Spleen (tissue), 11 donors: ENCODE measurements around the gene YOD1. TPM values are rescaled to one million over a fixed set of nuclear protein-coding genes. Genes with fewer than 3 reads are reported as not detected.

Experiments used
- DNase-seq: peaks from one replicate; pipeline ENCODE4 v3.0.0-alpha.2; 2020
- H3K27ac ChIP-seq, 8 donors: fragments of 200-600 bp; sonication (generic) in 7 of 8; 1 replicate in 4 of 8; 2 replicates in 4 of 8; pipeline versions ENCODE4 v1.5.0 to v1.8.0; 2016 to 2021; ENCODE audit warnings: inconsistent platforms in 4 of 8, mild to moderate bottlenecking in 4 of 8, moderate library complexity in 1 of 8
- H3K27me3 ChIP-seq, 7 donors: fragments of 200-600 bp; sonication (generic) in 6 of 7; replicated peaks in 1 of 7; 1 replicate in 4 of 7; 2 replicates in 3 of 7; pipeline versions ENCODE4 v1.5.0 to v1.8.0; 2016 to 2021; ENCODE audit warnings: inconsistent platforms in 3 of 7, mild to moderate bottlenecking in 1 of 7
- H3K36me3 ChIP-seq, 6 donors: fragments of 200-600 bp; sonication (generic) in 5 of 6; 1 replicate in 4 of 6; 2 replicates in 2 of 6; pipeline versions ENCODE4 v1.5.0 to v1.8.0; 2016 to 2021; ENCODE audit warnings: inconsistent platforms in 2 of 6
- H3K4me1 ChIP-seq, 6 donors: fragments of 200-600 bp; sonication (generic) in 5 of 6; 1 replicate in 3 of 6; 2 replicates in 3 of 6; pipeline versions ENCODE4 v1.5.0 to v1.8.0; 2016 to 2021; ENCODE audit warnings: inconsistent platforms in 3 of 6
- H3K4me3 ChIP-seq, 8 donors: fragments of 200-600 bp; sonication (generic) in 7 of 8; 1 replicate in 4 of 8; 2 replicates in 4 of 8; pipeline versions ENCODE4 v1.5.0 to v1.8.0; 2016 to 2021; ENCODE audit warnings: inconsistent platforms in 4 of 8, mild to moderate bottlenecking in 4 of 8, moderate library complexity in 2 of 8
- H3K9me3 ChIP-seq, 8 donors: fragments of 200-600 bp; sonication (generic) in 7 of 8; 1 replicate in 4 of 8; 2 replicates in 4 of 8; pipeline versions ENCODE4 v1.5.0 to v1.8.0; 2016 to 2021; ENCODE audit warnings: inconsistent platforms in 4 of 8
- CTCF ChIP-seq, 11 experiments: fragments of 200-600 bp in 7 of 11; fragments of 450-650 bp in 4 of 11; sonication (generic) in 4 of 11; IDR thresholded peaks in 8 of 11; conservative IDR thresholded peaks in 3 of 11; 1 replicate in 7 of 11; 2 replicates in 4 of 11; pipeline versions ENCODE4 v1.4.0 to v1.8.0; 2016 to 2021; ENCODE audit warnings: antibody characterized with exemption in 11 of 11, inconsistent platforms in 4 of 11, mild to moderate bottlenecking in 1 of 11
- POLR2A ChIP-seq, 3 donors: fragments of 450-650 bp; IDR thresholded peaks; one replicate each; pipeline ENCODE4 v1.5.1; 2017; ENCODE audit warnings: antibody characterized with exemption in 3 of 3, mild to moderate bottlenecking in 1 of 3
- POLR2AphosphoS5 ChIP-seq, 3 donors: sonication (generic); formaldehyde crosslinking; IDR thresholded peaks; one replicate each; pipeline ENCODE4 v1.5.1; 2017; ENCODE audit warnings: antibody characterized with exemption in 3 of 3
- WGBS, 5 donors: extraction: QIAGEN DNeasy Blood & Tissue Kit in 3 of 5; methylation state at CpG; one replicate each; pipeline versions ENCODE4 v1.1.5 to v1.1.7; 2013 to 2018; 5-methylcytosine and 5-hydroxymethylcytosine counted together
- intact Hi-C: fragments of 100-400 bp; cut with DNase I; formaldehyde crosslinking; loops from one replicate; pipeline ENCODE4 v1.15.0; 2023; ENCODE audit warnings: low total_unique reads
- polyA plus RNA-seq, 3 donors: library from polyadenylated mRNA; stranded (reverse); fragments of 200-250 nt; gene quantifications; one replicate each; pipeline ENCODE4 v1.2.1, GENCODE V29; 2013
- total RNA-seq, 7 donors: library from RNA; depleted of rRNA in 3 of 7; stranded (reverse); fragments of >200 nt in 3 of 7; fragmentation: NEBNext Ultra II Directional in 4 of 7; extraction: Animal tissue kit (Norgen Biotek cat#: 25700) in 4 of 7; gene quantifications; one replicate each; pipeline versions ENCODE4 v1.1.0 to v1.2.1, GENCODE V29; 2016 to 2021
- donor health status: healthy with polysubstance abuse.
- donor health status: DM: no; HTN: no; CAD: no; lungs with moderate emphysema.
- donor health status: DM: no; HTN: no; CAD: no.
- donor health status: Bipolar disorder and iron deficiency.
- donor health status: healthy.
- donor health status: DM: no; HTN: no; CAD: no.
- donor health status: DM: yes; HTN: yes; CAD: no.

YOD1 gene
- total and polyA plus RNA-seq, 10 donors: 2.8 to 23.2 (median 11.8) TPM

- no peaks in the 10 kb centered on the region for H3K27me3 ChIP-seq
- H3K36me3 ChIP-seq: peaks cover 0 to 42% (median 14%) of the 10 kb centered on the region in 6 donors
- DNase-seq: peak; percentile 98
- H3K4me3 ChIP-seq: peak within 1 kb of the TSS; percentile 55 to 99 (median 65)
- peak within 1 kb of the TSS; percentile 73 to 97 (median 94) for H3K27ac ChIP-seq
- peaks cover 20 to 84% (median 52%) of the 10 kb centered on the region in 6 donors for H3K4me1 ChIP-seq
- TF ChIP-seq CTCF (IDR thresholded peaks at IDR 0.05 in 8 of 11, conservative IDR thresholded peaks at IDR 0.05 in 3 of 11) (peak in 10 of 11 experiments; percentile 16 to 78 (median 46)), POLR2A (IDR thresholded peaks at IDR 0.05) (peak in 2 of 3 donors; percentile 54 to 64), POLR2AphosphoS5 (IDR thresholded peaks at IDR 0.05) (peak; percentile 94 to 98 (median 97))
- no peaks in the 10 kb centered on the region for H3K9me3 ChIP-seq
- intact Hi-C loops: no loop called here
- 4 to 6% (median 5%) methylated on average over 53 to 56 of the region's 56 CpGs for WGBS, 5 donors
These were observed 2.1 kb upstream of the YOD1 start, which contains the start of gene PFKFB2 for GRCh38 chr1:207052911-207053769. Gene PFKFB2, plus strand, starts transcription at chr1:207053275. Its CDS starts 1,443 bp downstream, at chr1:207054718.

- TF ChIP-seq CTCF (IDR thresholded peaks at IDR 0.05 in 8 of 11, conservative IDR thresholded peaks at IDR 0.05 in 3 of 11) (peak in 3 of 11 experiments; percentile 20 to 36 (median 28)), POLR2AphosphoS5 (IDR thresholded peaks at IDR 0.05) (peak; percentile 77 to 86 (median 80)), POLR2A (IDR thresholded peaks at IDR 0.05) (no peak)
- intact Hi-C loops: no loop called here
- peaks cover 0 to 39% (median 23%) of the 10 kb centered on the region in 6 donors for H3K36me3 ChIP-seq
- H3K27ac ChIP-seq: peak overlapping the region; percentile 85 to 96 (median 92)
- peak overlapping the region; percentile 86 to 99 (median 93) for H3K4me3 ChIP-seq
- no peaks in the 10 kb centered on the region for H3K27me3 ChIP-seq
- no peaks in the 10 kb centered on the region for H3K9me3 ChIP-seq
- H3K4me1 ChIP-seq: peaks cover 29 to 86% (median 76%) of the 10 kb centered on the region in 6 donors
- DNase-seq: peak; percentile 95
- 0 to 2% (median 1%) methylated on average over 36 to 47 of the region's 47 CpGs for WGBS, 5 donors
These were observed 373 bp downstream of the YOD1 start for GRCh38 chr1:207050480-207051190.

GRCh38 chr1:207049974-207050391 lies 1.0 kb downstream of the YOD1 start:
- Histone ChIP-seq H3K36me3 (peaks cover 0 to 36% (median 23%) of the 10 kb centered on the region in 6 donors), H3K27ac (peak overlapping the region; percentile 85 to 96 (median 92)), H3K4me3 (peak overlapping the region; percentile 86 to 99 (median 93)), H3K4me1 (peaks cover 29 to 87% (median 74%) of the 10 kb centered on the region in 6 donors), H3K27me3 (no peaks in the 10 kb centered on the region), H3K9me3 (no peaks in the 10 kb centered on the region)
- intact Hi-C loops: no loop called here
- DNase-seq: no peak
- WGBS, 5 donors: 0 to 1% (median 0%) methylated on average over 6 of the region's 6 CpGs
- TF ChIP-seq POLR2AphosphoS5 (IDR thresholded peaks at IDR 0.05) (no peak), CTCF (IDR thresholded peaks at IDR 0.05 in 8 of 11, conservative IDR thresholded peaks at IDR 0.05 in 3 of 11) (peak; percentile 53 to 87 (median 79))
